Testis (tissue), 3 donors: ENCODE results near the gene PPP2R1B. TPM values are rescaled to one million over a fixed set of nuclear protein-coding genes. Genes with fewer than 3 reads are reported as not detected.

Experiments
- DNase-seq: peaks from one replicate; pipeline ENCODE4 v3.0.0-alpha.2; 2019
- H3K27ac ChIP-seq, 2 donors: fragments of 200-600 bp; sonication (generic); one replicate each; pipeline ENCODE4 v1.5.1; 2019
- H3K27me3 ChIP-seq: fragments of 200-600 bp; sonication (generic); one replicate; pipeline ENCODE4 v1.5.1; 2019
- H3K36me3 ChIP-seq: fragments of 200-600 bp; sonication (generic); one replicate; pipeline ENCODE4 v1.5.1; 2017; ENCODE audit warnings: low read depth; ENCODE audit errors: missing control alignments
- H3K4me1 ChIP-seq: fragments of 200-600 bp; sonication (generic); one replicate; pipeline ENCODE4 v1.5.1; 2019
- H3K4me3 ChIP-seq, 2 donors: fragments of 200-600 bp; sonication (generic); one replicate each; pipeline ENCODE4 v1.5.1; 2017 to 2019
- H3K9me3 ChIP-seq: fragments of 200-600 bp; sonication (generic); one replicate; pipeline ENCODE4 v1.5.1; 2017
- CTCF ChIP-seq, 3 experiments: fragments of 450-650 bp in 2 of 3; fragments of 200-600 bp in 1 of 3; sonication (generic) in 1 of 3; IDR thresholded peaks; one replicate each; pipeline ENCODE4 v1.5.1; 2016 to 2019; ENCODE audit warnings: antibody characterized with exemption in 3 of 3, mild to moderate bottlenecking in 2 of 3, moderate library complexity in 1 of 3
- POLR2A ChIP-seq: fragments of 450-650 bp; IDR thresholded peaks from one replicate; pipeline ENCODE4 v1.6.1; 2017; ENCODE audit warnings: antibody characterized with exemption, mild to moderate bottlenecking, moderate library complexity
- WGBS, 2 donors: methylation state at CpG; one replicate each; pipeline ENCODE4 v1.1.5; 2018; 5-methylcytosine and 5-hydroxymethylcytosine counted together
- intact Hi-C: fragments of 100-400 bp; cut with DNase I; formaldehyde crosslinking; loops from one replicate; pipeline ENCODE4 v1.15.1; 2023; ENCODE audit warnings: low total_unique reads
- polyA plus RNA-seq: library from polyadenylated mRNA; stranded (reverse); fragments of 350-450 nt; fragmentation: Illumina TruSeq; extraction: RNeasy Lipid Tissue Mini Kit (QIAGEN cat#74804); gene quantifications from one replicate; pipeline ENCODE4 v1.2.3, GENCODE V29; 2014; ENCODE audit warnings: low read depth, low replicate concordance; ENCODE audit not compliant: insufficient read depth
- total RNA-seq, 2 donors: library from RNA; depleted of rRNA; stranded (reverse); fragments of >200 nt; gene quantifications; one replicate each; pipeline ENCODE4 v1.2.3, GENCODE V29; 2016

Gene PPP2R1B
- total and polyA plus RNA-seq, 3 donors from 2014 or later: 67.2 to 115 (median 75.8) TPM

DNA sequence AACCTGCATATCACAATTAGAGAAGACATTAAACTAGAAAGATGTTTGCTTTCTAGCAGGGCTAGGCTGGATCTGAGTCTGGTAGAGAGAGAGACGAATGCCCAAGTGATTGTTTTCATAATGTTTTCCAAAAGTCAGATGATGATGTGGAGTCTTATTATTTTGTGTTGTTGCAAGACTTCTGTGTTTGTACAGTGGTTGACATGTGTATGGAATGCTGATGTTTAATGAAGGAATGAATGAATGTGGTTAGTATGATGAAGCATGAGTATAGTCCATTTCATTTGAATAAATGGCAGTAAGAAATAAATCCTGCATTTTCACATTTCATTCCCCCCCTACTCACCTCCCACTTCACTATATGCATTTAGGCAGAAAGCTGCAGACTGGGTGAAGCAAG lies 69.6 kb downstream of the PPP2R1B start:
- DNase-seq: no peak
- H3K9me3 ChIP-seq: no peaks in the 10 kb centered on the region
- no peak overlapping the region for H3K4me3 ChIP-seq
- intact Hi-C loops: no loop called here
- WGBS, 2 donors: 48 to 68% methylated on average over 1 of the region's 1 CpG
- TF ChIP-seq CTCF (IDR thresholded peaks at IDR 0.05) (no peak), POLR2A (no peak)
- H3K27me3 ChIP-seq: no peaks in the 10 kb centered on the region
- no peak overlapping the region for H3K27ac ChIP-seq
- H3K4me1 ChIP-seq: no peaks in the 10 kb centered on the region
- no peaks in the 10 kb centered on the region for H3K36me3 ChIP-seq

DNA sequence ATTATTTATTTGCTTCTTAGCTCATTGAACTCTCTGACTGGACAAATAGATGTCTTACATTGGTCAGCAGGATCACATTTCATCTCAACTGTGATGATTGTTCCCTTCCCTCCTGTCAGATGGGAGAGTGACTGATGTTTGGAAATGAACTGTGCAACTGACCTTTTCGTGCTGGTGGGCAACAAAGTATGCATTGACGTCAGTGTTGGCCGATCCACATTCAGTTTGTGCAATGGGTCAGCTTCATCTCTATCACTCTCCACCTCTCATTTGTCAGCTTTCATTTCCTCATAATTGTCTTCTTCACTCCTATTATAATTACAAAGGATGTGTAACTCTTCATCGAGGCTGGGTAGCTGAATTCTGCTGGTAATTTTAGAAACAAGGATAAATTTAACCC lies 71.3 kb downstream of the PPP2R1B start:
- H3K9me3 ChIP-seq: no peaks in the 10 kb centered on the region
- H3K27ac ChIP-seq: no peak overlapping the region
- no peak overlapping the region for H3K4me3 ChIP-seq
- DNase-seq: no peak
- 59 to 67% methylated on average over 4 of the region's 4 CpGs for WGBS, 2 donors
- H3K36me3 ChIP-seq: no peaks in the 10 kb centered on the region
- no peaks in the 10 kb centered on the region for H3K27me3 ChIP-seq
- H3K4me1 ChIP-seq: no peaks in the 10 kb centered on the region
- no peak for TF ChIP-seq POLR2A
- TF ChIP-seq CTCF (IDR thresholded peaks at IDR 0.05): no peak
- intact Hi-C loops: no loop called here

DNA sequence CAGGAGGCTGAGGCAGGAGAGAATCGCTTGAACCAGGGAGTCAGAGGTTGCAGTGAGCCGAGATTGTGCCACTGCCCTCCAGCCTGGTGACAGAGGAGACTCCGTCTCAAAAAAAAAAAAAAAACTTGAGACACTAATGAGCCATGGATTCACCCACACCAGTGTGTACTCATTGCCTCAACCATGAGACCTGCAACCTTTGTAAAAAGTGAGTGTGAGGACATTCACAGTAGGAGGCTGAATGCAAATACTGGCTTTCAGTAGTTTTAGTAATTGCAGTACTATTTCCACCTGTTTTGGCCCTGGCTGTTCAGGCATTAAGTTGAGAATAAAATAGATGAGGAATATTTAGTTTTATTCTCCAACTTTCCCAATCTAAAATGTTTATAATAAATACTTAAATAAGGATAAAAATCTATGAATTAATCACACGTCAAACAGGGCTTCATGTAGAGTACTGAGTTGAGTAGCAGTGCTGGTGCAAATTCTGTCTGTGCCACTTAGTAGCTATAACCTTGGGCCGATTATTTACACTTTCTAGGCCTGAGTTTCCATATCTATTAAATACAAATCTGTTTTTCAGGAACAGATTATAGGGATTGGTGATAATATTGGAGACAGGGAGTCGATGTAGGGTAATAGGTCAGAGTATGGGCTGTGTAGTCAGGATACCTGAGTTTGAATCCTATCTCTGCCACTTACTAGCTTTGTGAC lies 72.8 kb downstream of the PPP2R1B start:
- no peak for DNase-seq
- H3K27ac ChIP-seq: no peak overlapping the region

GRCh38 chr11:111691741-111692140 lies 74.4 kb downstream of the PPP2R1B start:
- TF ChIP-seq CTCF (IDR thresholded peaks at IDR 0.05) (no peak), POLR2A (no peak)
- intact Hi-C loops: no loop called here
- Histone ChIP-seq H3K27me3 (no peaks in the 10 kb centered on the region), H3K36me3 (no peaks in the 10 kb centered on the region), H3K27ac (no peak overlapping the region), H3K4me3 (no peak overlapping the region), H3K4me1 (no peaks in the 10 kb centered on the region), H3K9me3 (no peaks in the 10 kb centered on the region)
- DNase-seq: no peak
- WGBS, 2 donors: 73 to 86% methylated on average over 3 of the region's 3 CpGs

More for the DNA sequence above, 72.8 kb downstream of the PPP2R1B start:
- intact Hi-C loops: no loop called here
- H3K36me3 ChIP-seq: no peaks in the 10 kb centered on the region
- no peak overlapping the region for H3K4me3 ChIP-seq
- no peaks in the 10 kb centered on the region for H3K9me3 ChIP-seq
- WGBS, 2 donors: 86 to 87% methylated on average over 6 of the region's 6 CpGs
- TF ChIP-seq CTCF (IDR thresholded peaks at IDR 0.05): no peak
- TF ChIP-seq POLR2A: no peak
- H3K4me1 ChIP-seq: no peaks in the 10 kb centered on the region
- H3K27me3 ChIP-seq: no peaks in the 10 kb centered on the region

DNA sequence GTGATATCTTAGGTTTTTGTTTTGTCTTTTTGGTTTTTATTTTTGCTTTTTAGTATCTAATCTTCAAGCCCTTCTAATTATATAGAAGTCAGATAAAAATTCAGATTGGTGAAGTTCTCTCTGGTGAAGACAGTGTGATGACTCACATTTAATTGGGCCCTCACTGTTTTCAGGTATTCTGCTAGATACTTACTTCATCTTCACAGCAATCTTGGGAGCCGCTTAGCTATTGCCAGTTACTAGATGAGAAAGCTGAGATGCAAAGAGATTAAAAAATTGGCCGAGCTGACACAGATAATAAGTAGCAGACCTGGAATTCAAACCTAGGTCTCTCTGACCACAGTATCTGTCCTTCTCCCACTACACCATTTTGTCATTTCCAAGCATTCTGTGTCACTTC lies 75.0 kb downstream of the PPP2R1B start:
- Histone ChIP-seq H3K4me3 (no peak overlapping the region), H3K27me3 (no peaks in the 10 kb centered on the region), H3K9me3 (no peaks in the 10 kb centered on the region), H3K36me3 (no peaks in the 10 kb centered on the region), H3K27ac (no peak overlapping the region), H3K4me1 (no peaks in the 10 kb centered on the region)
- intact Hi-C loops: no loop called here
- TF ChIP-seq CTCF (IDR thresholded peaks at IDR 0.05) (no peak), POLR2A (no peak)
- DNase-seq: no peak
- WGBS, 2 donors: 87 to 93% methylated on average over 2 of the region's 2 CpGs
